ENCODE results near the gene C3orf20.
"Not testable (repeated sequence)": the region's sequence is repeated elsewhere in the genome, so short reads cannot be mapped to it uniquely, and the experiment has no call there.

The C3orf20 gene

DNA sequence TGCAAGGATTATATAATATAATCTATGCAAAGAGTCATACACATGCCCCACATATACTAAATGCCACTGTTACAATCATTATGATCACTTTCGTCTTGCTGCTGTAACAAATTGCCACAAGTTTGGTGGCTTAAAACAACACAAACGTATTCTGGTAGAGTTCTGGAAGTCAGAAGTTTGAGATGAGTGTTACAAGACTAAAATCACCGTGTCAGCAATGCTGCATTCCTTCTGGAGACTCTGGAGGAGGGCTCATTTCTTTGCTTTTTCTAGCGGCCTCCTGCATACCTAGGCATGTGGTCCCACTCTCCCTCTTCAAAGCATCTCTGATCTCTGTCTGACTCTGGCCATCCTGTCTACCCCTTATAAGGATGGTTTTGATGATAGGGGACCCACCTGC is 24.7 kb upstream of the C3orf20 start:
- DNase-seq (ENCODE audit: low read depth) = no peak

DNA sequence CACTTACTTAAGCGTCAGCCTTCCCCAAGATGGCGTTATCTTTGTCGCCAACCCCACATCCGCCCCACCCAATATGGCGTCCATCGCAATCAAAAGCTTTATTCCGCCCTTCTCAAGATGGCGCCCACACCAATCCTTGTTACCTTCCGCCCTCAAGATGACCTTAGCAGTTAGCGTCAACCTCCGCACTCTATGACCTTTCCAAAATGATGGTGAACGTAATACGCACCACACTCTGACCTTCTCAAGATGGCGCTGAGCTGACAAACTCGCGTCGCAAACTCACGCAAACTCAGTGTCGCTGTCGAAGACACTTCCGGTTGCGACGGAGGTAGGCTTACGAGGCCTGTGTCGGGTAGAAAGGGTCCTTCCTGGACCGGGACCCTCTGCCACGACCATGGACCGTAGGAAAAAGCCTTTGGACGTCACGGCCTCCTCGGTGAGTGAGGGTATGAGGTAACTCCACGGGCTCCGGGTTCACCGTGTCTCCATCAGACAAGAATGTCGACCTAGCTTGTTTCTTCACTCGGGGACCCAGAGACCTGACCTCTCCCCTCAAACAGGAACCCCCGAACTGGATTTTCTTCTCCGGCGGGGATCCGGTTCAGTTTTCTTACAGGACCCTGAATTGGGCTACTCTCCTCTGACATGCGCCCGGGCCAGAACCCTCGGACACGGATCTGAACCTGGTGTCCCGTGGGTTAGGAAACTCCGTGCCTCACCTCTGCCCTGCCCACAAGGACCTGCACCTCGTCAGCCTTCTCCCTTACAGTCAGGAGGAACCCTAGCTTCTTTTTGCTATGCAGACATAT is 23.3 kb upstream of the C3orf20 start, which contains the start of gene CCDC174:
CCDC174 (plus strand) TSS at position 323 of the 812 bp plus-strand sequence; CDS start at position 398, 75 bp downstream.
- DNase-seq (ENCODE audit: low read depth) = peak; percentile 99

DNA sequence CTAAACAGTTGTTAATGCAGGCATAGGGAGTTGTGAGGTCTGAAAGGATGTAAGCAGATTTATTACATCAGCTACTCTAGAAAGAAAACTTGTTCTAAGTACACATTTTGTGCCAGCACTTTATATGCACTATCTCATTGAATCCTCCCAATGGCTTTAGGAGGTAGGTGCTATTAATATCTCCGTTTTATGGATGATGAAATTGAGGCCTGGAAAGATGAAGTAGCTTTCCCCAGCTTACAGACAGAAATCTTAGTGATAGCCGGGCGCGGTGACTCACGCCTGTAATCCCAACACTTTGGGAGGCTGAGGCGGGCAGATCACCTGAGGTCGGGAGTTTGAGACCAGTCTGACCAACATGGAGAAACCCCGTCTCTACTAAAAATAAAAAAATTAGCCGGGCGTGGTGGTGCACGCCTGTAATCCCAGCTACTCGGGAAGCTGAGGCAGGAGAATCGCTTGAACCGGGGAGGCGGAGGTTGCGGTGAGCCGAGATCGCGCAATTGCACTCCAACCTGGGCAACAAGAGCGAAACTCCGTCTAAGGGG is 22.5 kb upstream of the C3orf20 start:
- DNase-seq (ENCODE audit: low read depth) = not testable (repeated sequence)

DNA sequence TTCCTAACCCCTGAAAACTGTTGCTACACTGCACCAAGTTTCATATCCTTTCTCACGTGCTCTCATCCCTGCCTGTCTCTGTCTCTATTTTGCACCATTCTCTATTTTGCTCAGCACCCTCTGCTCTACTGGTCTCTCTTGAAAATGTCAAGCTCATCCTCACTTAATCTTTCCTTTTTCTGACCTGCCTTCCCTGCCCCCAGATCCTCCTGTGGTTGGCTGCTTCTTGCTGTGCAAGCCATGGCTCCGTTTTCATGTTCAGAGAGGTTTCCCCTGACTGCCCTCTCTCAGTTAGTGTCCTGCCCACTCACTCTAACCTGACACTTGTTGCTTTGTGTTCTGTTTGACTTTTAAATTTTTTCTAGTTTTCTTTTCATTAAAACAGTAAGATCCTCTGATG is 17.4 kb upstream of the C3orf20 start:
- DNase-seq (ENCODE audit: low read depth) = no peak

DNA sequence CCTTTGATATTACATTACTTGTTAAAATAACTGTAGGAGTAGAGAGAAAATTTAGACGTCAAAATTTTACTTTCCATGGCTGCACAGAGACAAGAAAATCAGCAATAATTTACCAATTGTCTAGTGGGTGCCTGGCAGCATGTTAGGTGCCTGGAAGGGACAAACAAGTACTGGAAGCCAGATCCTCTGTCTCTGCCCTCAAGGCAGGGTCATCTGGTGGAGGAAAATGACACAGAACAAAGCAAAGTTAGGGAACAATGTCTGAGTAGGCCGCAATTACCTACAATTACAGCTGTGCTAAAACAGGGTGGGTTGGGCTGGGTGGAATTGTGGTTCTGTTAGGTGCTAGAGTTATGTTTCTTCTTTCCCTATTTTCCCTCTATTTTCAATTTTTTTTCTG is 16.0 kb upstream of the C3orf20 start:
- no peak for DNase-seq (ENCODE audit: low read depth)

DNA sequence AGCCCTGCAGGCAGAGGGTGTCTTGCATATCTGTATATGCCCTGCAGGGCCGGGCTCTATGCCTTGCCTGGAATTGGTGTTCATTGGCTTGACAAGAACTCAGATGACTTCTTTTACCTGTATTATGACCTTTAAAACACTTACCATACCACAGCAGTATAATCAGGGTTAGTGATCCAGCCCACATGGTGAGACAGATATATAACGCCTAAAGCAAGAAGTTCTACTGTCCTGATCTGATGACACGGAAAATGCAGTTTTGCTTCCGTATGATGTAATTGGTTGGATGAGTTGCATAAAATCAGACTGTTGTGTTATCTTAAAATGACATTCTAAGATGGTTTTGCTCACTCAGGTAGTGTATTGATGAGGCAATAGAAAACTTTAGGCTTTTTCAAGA is 14.0 kb upstream of the C3orf20 start:
- DNase-seq (ENCODE audit: low read depth) = no peak

DNA sequence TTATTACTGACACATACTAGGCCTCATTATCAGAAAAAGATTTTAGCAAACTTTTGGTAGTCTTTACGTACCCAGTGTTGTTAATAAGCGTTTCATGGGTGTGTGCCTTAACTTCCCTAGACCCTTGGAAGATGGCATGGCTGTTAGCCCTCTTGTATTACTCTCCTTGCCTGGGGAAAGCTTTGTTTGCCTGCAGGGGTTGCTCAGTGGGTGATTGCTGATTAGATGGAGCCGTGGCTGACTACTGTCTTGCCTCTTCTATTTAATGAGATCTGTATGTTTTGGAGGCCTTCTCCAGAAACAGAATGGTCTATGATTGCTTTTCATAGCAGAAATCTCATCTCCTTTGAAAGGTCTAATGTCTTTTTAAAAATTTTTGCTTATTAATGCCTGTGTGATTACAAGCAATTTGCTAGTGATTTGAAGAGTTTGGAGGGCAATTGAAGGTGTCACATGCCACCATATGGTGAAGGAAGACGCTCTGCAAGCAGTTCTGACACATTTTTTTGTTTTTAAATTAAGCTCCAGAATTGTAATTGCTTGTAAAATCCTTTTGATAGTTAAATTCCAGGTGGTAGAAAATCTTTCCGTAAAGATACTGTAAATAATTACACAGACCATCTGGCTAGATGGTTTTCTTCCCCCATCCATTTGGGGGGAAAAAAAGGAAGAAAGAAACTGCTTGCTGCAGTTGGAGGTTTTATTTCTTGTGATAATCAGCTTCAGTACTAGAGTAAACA is 11.4 kb upstream of the C3orf20 start:
- no peak for DNase-seq (ENCODE audit: low read depth)

DNA sequence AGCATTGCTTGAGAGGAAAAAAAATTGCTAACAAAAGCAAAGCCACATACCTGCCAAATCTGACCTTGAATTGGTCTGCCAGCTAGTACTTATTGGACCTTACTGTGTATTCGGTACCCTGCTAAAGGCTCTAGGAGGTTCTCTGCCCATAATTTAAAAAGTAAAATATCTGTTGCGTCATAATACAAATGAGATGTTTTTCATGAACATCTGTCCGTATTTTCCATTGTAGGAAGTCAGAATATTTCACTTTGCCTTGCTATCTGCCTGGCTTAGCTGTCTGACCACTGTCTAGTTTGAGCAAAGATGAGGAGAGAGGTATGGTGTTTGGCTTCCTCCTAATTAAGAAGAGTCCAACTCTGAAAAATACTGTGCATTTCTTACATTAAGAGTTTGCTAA is 10.8 kb upstream of the C3orf20 start:
- no peak for DNase-seq (ENCODE audit: low read depth)

DNA sequence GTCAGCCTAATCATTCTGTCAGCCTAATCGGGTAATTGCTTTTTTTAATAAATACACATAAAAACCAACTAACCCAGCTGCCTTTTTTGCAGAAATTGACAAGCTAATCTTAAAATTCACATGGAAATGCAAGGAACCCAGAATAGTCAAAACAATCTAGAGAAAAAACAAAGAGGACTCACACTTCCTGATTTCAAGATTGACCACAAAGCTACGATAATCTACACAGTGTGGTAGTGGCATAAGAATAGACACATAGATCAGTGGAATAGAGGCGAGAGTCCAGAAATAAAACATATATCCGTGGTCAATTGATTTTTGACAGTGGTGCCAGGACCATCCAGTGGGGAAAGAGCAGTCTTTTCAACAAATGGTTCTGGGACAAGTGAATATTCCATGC is 2.4 kb upstream of the C3orf20 start:
- DNase-seq (ENCODE audit: low read depth) = no peak

DNA sequence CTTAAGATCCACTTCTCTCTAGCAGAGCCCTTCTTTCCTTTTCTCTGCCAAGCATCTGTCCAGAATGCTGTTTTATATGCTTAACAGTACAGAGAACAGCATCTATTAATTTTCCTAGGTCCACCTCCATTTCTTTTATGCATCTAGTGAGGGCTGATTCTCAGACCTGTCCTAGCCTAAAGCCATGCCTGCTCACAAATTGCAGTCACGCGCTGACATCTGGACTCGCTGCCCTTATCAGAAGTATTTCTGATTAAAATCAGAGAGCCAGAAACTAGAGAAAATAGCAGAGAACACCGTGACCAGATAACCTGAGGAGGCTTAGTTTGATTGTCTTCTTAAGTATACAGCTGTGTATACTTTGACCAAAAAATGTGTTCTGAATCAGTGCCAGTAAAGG is 1.9 kb downstream of the C3orf20 start:
- no peak for DNase-seq (ENCODE audit: low read depth)

DNA sequence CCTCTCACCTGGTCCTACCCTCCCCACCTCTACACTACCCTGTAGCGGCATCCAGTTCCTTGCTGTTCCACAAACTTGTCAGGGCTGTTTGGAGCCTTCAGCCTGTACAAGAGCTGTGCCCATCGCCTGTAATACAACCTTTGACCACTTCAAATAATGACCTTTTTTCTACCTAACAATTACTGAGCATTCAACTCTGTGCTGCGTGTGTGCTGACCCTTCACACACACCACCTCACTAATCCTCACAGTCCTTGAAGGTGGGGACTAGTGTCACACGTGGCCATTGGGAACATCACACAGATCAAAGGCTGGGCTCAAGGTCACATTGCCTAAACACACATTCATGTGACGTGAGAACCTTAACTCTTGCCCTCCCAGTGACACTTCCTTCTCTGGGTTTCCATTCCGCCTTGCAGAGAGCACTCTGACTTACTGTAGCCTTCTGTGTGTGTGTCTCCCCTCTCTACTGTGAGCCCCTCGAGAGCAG is 3.1 kb downstream of the C3orf20 start:
- no peak for DNase-seq (ENCODE audit: low read depth)

DNA sequence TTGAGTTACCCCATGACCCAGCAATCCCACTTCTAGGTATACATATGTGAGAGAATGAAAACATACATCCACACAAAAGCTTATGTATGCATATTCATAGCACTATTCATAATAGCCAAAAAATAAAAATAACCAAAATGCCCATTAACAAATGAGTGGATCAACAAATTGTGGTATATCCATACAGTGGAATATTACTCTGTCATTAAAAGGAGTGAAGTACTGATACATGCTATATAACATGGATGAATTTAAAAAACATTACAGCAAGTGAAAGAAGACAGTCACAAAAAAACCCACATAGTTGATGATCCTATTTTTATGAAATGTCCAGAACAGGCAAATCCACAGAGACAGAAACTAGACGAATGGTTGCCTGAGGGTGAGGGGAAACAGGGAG is 5.2 kb downstream of the C3orf20 start:
- no peak for DNase-seq (ENCODE audit: low read depth)

DNA sequence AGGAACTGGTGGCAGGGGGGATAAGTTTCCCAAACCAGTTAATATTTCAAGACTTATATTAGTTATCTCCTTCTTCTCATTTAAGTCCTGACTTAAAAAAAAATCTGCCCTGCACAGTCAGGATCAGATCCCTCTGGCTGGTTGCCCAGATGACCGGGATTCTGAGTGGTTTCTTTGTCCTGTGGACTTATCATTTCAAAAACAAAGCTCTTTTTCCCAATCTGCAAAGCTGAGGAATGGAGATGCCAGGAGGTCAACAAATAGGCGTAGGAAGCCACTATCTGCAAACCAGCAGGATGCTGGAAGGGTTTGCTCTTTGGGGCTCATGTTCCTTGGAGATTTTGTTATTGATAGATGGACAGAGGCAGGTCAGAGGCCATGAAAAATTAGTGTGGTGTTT is 5.8 kb downstream of the C3orf20 start:
- no peak for DNase-seq (ENCODE audit: low read depth)

DNA sequence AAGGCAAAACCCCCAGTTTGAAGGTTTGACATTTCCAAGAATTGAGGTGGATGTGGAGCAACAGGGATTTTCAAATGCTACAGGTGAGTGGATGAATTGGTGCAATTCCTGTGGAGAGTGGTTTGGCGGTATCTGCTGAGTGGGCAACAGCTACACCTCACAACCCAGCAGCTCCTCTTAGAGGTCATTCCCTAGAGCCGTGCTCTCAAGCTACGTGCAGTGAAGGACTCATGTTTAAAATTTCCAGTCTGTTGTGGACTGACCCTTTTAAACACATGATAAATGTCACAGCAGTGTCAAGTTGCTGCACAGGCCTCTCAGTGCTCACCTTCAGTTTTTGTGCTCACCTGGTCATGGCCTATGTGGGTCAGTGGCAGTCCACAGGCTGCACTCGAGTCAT is 9.5 kb downstream of the C3orf20 start:
- no peak for DNase-seq (ENCODE audit: low read depth)

DNA sequence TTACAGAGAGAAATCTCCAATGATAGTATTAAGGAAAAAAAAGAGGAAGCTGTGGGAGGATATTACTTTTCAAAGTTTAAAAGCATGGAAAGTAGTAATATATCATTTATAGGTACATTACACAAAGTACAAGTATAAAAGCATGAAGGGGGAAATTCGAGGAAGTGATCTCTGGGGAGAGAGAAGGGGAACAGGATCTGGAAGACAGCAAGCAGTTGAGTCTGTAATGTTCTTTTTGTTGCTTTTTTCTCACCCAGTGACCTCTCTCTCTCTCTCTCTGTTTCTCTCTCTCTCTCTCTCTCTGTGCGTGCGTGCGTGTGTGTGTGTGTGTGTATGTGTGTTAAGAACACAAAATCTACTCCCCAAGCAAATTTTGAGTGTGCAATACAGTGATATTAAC is 10.2 kb downstream of the C3orf20 start:
- no peak for DNase-seq (ENCODE audit: low read depth)

DNA sequence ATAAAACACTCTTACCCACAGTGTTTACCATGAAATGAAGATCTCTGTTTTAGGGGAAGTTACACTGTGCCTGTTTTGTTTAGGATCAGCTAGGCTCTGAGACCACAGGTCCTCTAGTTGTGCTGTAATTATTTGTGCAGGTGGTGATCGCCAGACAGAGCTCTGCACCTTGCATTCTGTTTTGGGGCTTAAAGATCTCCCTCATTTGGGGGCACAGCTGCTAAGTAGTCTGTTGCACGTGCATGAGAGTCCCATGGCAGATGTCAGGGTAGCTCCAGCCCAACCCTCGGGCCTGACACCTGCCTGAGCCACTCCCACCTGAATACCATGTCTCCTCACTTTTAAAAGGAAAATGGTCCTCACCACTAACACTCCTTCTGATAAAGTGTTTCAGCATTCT is 12.4 kb downstream of the C3orf20 start:
- DNase-seq (ENCODE audit: low read depth) = no peak

DNA sequence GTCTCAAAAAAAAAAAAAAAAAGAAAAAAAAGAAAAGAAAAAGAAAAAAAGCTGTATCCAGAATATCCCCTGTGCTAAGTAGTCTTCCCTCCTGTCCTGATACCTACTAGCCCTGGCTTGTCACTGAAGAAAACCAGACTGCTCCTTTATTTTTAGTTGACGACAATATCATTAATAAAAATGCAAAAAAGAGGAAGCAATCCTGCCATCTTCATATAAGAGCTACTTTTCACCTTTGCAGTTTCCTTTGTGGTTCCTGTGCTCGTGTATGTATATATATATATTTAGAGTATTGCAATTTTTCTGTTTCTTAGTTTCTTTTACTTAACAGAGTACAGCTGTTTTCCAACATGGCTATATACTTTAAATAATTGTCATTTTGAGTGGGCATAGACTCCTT is 13.6 kb downstream of the C3orf20 start:
- no peak for DNase-seq (ENCODE audit: low read depth)

DNA sequence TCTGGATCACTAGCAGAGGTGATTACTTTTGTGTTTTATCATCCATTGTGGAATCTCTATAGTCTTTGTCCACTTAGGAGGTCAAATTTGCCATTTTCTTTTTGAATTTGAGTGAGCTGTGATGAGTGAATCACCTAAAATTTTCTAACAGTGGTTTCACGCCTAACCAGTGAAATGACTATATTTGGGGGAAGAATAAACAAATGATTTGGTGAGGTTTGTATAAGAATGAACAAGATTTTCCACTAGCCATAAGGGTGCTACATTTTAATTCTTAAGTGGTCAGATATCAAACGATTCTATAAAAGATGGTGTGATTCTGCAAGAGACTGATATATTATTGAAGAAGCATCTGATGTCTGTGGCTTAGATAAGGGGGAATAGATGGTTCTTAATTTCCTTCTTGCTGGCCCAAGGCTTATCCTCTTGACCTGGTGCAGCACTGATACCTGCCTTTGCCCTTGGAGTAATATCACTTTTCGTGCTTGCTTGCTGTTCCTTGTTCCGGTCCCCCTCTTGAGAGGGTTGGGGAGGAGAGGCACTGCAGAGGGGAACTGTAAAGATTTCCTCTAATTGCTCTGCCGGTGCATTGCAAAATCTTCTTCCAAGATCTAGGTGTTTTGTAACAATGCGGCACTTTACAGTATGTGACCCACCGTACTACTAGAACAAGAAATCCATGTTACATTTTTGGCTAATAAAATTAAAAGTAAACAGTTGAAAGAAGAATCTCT is 14.5 kb downstream of the C3orf20 start:
- no peak for DNase-seq (ENCODE audit: low read depth)

DNA sequence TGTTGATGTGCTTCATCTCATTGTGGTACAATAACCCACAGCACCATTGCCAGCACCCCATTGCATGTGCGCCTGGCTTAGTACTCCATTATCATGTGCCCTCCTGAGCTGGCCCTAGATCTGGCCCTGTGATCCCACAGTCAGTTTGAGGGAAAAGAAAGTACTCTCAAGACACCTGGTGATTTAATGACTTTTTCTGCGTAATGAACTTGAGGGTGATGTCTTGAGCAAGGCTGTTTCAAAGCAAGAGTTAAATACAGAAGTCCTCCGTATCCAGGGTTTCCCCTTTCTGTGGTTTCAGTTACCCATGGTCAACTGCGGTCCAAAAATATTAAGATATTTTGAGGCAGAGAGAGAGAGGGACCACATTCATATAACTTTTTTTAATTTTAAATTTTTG is 16.3 kb downstream of the C3orf20 start:
- no peak for DNase-seq (ENCODE audit: low read depth)

DNA sequence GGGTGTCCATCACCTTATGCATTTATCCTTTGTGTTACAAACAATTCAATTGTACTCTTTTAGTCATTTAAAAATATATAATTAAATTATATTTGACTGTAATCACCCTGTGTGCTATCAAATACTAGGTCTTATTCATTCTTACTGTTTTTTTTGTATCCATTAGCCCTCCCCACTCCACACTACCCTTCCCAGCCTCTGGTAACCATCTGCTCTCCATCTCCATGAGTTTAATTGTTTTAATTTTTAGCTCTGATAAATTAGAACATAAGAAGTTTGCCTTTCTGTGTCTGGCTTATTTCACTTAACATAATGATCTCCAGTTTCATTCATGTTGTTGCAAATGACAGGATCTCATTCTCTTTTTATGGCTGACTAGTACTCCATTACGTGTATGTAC is 16.8 kb downstream of the C3orf20 start:
- DNase-seq (ENCODE audit: low read depth) = no peak

DNA sequence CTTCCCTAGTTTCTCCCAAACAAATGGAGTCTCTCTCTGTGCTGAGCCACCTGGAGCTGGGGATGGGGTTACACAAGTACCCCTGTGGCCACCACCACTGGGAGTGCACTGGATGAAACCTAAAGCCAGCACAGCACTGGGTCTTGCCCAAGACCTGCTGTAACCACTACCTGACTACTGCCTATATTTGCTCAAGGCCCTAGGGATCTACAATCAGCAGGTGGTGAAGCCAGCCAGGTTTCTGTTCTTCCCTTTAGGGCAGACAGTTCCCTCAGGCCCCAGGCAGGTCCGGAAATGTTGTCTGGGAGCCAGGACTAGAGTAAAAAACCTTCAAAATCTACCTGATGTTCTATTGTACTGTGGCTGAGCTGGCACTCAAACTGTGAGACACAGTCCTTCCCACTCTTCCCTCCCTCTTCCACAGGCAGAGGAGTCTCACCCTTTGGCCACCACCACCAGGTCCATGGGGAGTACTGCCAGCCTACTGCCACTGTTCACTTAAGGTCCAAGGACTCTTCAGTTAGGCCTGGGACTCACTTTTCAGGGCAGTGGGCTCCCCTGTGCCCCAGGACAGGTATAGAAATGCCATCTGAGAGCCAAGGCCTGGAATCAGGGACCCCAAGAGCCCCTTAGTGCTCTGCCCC is 23.8 kb downstream of the C3orf20 start:
- DNase-seq (ENCODE audit: low read depth) = no peak

DNA sequence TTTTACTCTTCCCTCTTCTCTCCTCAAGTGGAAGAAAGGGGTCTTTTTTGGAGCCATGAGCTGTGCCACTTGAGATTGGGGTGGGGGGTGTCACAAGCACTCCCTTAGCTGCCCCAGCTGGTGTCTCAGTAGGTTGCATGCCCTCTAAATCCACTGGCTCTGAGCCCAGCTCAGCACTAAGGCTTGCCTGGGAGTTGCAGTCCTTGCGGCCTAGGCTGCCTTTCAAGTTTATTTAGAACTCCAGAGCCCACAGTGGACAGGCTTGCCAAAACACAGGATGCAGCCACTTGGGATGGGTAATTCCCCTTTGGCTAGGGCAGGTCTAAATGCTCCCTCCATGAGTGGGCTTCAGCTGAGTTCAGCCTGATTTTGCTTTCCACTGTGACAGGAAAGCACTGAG is 24.7 kb downstream of the C3orf20 start:
- DNase-seq (ENCODE audit: low read depth) = no peak
